ENCODE measurements around the gene ITPR3.
A peak's percentile ranks its signal among the peaks of the same experiment; 100 is the strongest.

Gene ITPR3

GRCh38 chr6:33670086-33670660 lies 49.1 kb downstream of the ITPR3 start:
- no peak for TF ChIP-seq HDGF (IDR thresholded peaks at IDR 0.05; ENCODE audit: borderline replicate concordance)
- TF ChIP-seq FOXK2 (IDR thresholded peaks at IDR 0.05) = no peak
- TF ChIP-seq ZNF384 (IDR thresholded peaks at IDR 0.05) = no peak
- TF ChIP-seq ELF4 (IDR thresholded peaks at IDR 0.05) = no peak
- TF ChIP-seq LEF1 (IDR thresholded peaks at IDR 0.05; ENCODE audit: borderline replicate concordance) = no peak
- TF ChIP-seq FOXM1 (IDR thresholded peaks at IDR 0.05; ENCODE audit: borderline replicate concordance) = no peak
- TF ChIP-seq FOXA1 (IDR thresholded peaks at IDR 0.05) = no peak
- TF ChIP-seq ARNT (IDR thresholded peaks at IDR 0.05) = no peak
- TF ChIP-seq, protein P1, sequence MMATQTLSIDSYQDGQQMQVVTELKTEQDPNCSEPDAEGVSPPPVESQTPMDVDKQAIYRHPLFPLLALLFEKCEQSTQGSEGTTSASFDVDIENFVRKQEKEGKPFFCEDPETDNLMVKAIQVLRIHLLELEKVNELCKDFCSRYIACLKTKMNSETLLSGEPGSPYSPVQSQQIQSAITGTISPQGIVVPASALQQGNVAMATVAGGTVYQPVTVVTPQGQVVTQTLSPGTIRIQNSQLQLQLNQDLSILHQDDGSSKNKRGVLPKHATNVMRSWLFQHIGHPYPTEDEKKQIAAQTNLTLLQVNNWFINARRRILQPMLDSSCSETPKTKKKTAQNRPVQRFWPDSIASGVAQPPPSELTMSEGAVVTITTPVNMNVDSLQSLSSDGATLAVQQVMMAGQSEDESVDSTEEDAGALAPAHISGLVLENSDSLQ (IDR thresholded peaks at IDR 0.05) = no peak
- no peak for TF ChIP-seq TARDBP (IDR thresholded peaks at IDR 0.05)
- TF ChIP-seq CTBP1 (IDR thresholded peaks at IDR 0.05; ENCODE audit: borderline replicate concordance) = no peak
- TF ChIP-seq SUZ12 (IDR thresholded peaks at IDR 0.05) = no peak
- no peak for TF ChIP-seq SP1 (IDR thresholded peaks at IDR 0.05)
- TF ChIP-seq L3MBTL2 (conservative IDR thresholded peaks at IDR 0.05) = no peak
- no peak for TF ChIP-seq BHLHE40 (IDR thresholded peaks at IDR 0.05; ENCODE audit: borderline replicate concordance)
- TF ChIP-seq NFRKB (IDR thresholded peaks at IDR 0.05) = no peak
- no peak for DNase-seq (ENCODE audit: extremely low spot score)
- CTCF ChIA-PET = interaction anchor here (1.1 kb wide), 1 partner anchor 80 kb away, joined by 5 read pairs; no protein-coding TSS in a partner anchor
- POLR2A ChIA-PET = no interaction called here

- no peak for TF ChIP-seq NFRKB (IDR thresholded peaks at IDR 0.05)
- TF ChIP-seq FOXM1 (IDR thresholded peaks at IDR 0.05; ENCODE audit: borderline replicate concordance) = no peak
- no peak for TF ChIP-seq CTBP1 (IDR thresholded peaks at IDR 0.05; ENCODE audit: borderline replicate concordance)
- TF ChIP-seq SP1 (IDR thresholded peaks at IDR 0.05) = no peak
- no peak for TF ChIP-seq L3MBTL2 (conservative IDR thresholded peaks at IDR 0.05)
- no peak for TF ChIP-seq SUZ12 (IDR thresholded peaks at IDR 0.05)
- TF ChIP-seq ELF4 (IDR thresholded peaks at IDR 0.05) = no peak
- TF ChIP-seq BHLHE40 (IDR thresholded peaks at IDR 0.05; ENCODE audit: borderline replicate concordance) = no peak
- no peak for TF ChIP-seq FOXA1 (IDR thresholded peaks at IDR 0.05)
- TF ChIP-seq ARNT (IDR thresholded peaks at IDR 0.05) = no peak
- TF ChIP-seq, protein P1 (IDR thresholded peaks at IDR 0.05) = no peak
- no peak for TF ChIP-seq FOXK2 (IDR thresholded peaks at IDR 0.05)
- TF ChIP-seq HDGF (IDR thresholded peaks at IDR 0.05; ENCODE audit: borderline replicate concordance) = no peak
- no peak for TF ChIP-seq LEF1 (IDR thresholded peaks at IDR 0.05; ENCODE audit: borderline replicate concordance)
- no peak for TF ChIP-seq TARDBP (IDR thresholded peaks at IDR 0.05)
- TF ChIP-seq ZNF384 (IDR thresholded peaks at IDR 0.05) = no peak
- CTCF ChIA-PET = no interaction called here
- DNase-seq (ENCODE audit: extremely low spot score) = no peak
- POLR2A ChIA-PET = no interaction called here
Observed at GRCh38 chr6:33670971-33671743, 50.0 kb downstream of the ITPR3 start.

- POLR2A ChIA-PET = no interaction called here
- no peak for TF ChIP-seq HDGF (IDR thresholded peaks at IDR 0.05; ENCODE audit: borderline replicate concordance)
- TF ChIP-seq ZNF384 (IDR thresholded peaks at IDR 0.05) = no peak
- TF ChIP-seq, protein P1 (IDR thresholded peaks at IDR 0.05) = no peak
- no peak for TF ChIP-seq FOXM1 (IDR thresholded peaks at IDR 0.05; ENCODE audit: borderline replicate concordance)
- TF ChIP-seq FOXK2 (IDR thresholded peaks at IDR 0.05) = no peak
- no peak for TF ChIP-seq ARNT (IDR thresholded peaks at IDR 0.05)
- TF ChIP-seq LEF1 (IDR thresholded peaks at IDR 0.05; ENCODE audit: borderline replicate concordance) = no peak
- CTCF ChIA-PET = interaction anchor here (1.0 kb wide), 2 partner anchors 38 to 92 kb away, joined by 3 read pairs; partner anchors contain the start of gene BAK1
- DNase-seq (ENCODE audit: extremely low spot score) = no peak
Observed at GRCh38 chr6:33671744-33672072, 50.6 kb downstream of the ITPR3 start.

GRCh38 chr6:33672808-33673207 lies 51.7 kb downstream of the ITPR3 start:
- TF ChIP-seq FOXA1 (IDR thresholded peaks at IDR 0.05) (no peak), SP1 (IDR thresholded peaks at IDR 0.05) (no peak)
- DNase-seq (ENCODE audit: extremely low spot score) = peak; percentile 30
- ChIA-PET CTCF (interaction anchor here (1.0 kb wide), 3 partner anchors 39 to 93 kb away, joined by 3 read pairs; partner anchors contain the start of gene BAK1), POLR2A (no interaction called here)

DNA sequence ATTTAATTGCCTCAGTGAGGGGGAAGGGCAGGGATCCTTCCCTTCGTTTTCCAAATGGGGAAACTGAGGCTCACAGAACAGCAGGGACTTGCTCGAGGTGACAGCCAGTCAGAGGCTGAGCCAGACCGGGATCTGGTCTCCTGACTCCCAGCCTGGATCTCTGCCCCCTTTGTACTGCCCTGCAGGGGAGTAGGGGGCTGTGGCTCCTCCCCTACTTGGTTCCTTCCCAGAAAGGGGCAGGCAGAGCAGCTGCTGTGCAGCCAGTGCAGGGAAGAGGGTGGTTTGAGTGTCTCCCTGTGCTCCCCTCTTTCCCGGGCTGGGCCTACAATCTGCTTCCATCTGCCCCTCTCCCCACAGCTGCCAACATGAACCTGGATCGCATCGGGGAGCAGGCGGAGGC lies 52.7 kb downstream of the ITPR3 start:
- no peak for TF ChIP-seq SP1 (IDR thresholded peaks at IDR 0.05)
- no peak for TF ChIP-seq ARNT (IDR thresholded peaks at IDR 0.05)
- TF ChIP-seq FOXK2 (IDR thresholded peaks at IDR 0.05) = no peak
- TF ChIP-seq ZNF384 (IDR thresholded peaks at IDR 0.05) = no peak
- no peak for TF ChIP-seq BHLHE40 (IDR thresholded peaks at IDR 0.05; ENCODE audit: borderline replicate concordance)
- TF ChIP-seq FOXA1 (IDR thresholded peaks at IDR 0.05) = no peak
- TF ChIP-seq, protein P1 (IDR thresholded peaks at IDR 0.05) = no peak
- no peak for TF ChIP-seq SUZ12 (IDR thresholded peaks at IDR 0.05)
- TF ChIP-seq ELF4 (IDR thresholded peaks at IDR 0.05) = no peak
- no peak for TF ChIP-seq L3MBTL2 (conservative IDR thresholded peaks at IDR 0.05)
- no peak for TF ChIP-seq FOXM1 (IDR thresholded peaks at IDR 0.05; ENCODE audit: borderline replicate concordance)
- no peak for TF ChIP-seq TARDBP (IDR thresholded peaks at IDR 0.05)
- no peak for TF ChIP-seq HDGF (IDR thresholded peaks at IDR 0.05; ENCODE audit: borderline replicate concordance)
- no peak for TF ChIP-seq LEF1 (IDR thresholded peaks at IDR 0.05; ENCODE audit: borderline replicate concordance)
- no peak for TF ChIP-seq NFRKB (IDR thresholded peaks at IDR 0.05)
- no peak for TF ChIP-seq CTBP1 (IDR thresholded peaks at IDR 0.05; ENCODE audit: borderline replicate concordance)
- no peak for DNase-seq (ENCODE audit: extremely low spot score)
- ChIA-PET POLR2A (interaction anchor here (0.6 kb wide), 1 partner anchor 15 kb away, joined by 3 read pairs; no protein-coding TSS in a partner anchor), CTCF (no interaction called here)

Measured in HEK293T (cell line).